Endothelial cell of umbilical vein (primary cell): ENCODE results near the gene CCDC81. TPM values are rescaled to one million over a fixed set of nuclear protein-coding genes. Genes with fewer than 3 reads are reported as not detected.

ENCODE experiments used
- BruUV-seq: library from RNA; stranded (reverse); fragments of 400-500 nt; replicated peaks from 2 replicates; lab custom pipeline; 2021; lab: Mats Ljungman, UMichigan
- CTCF ChIA-PET: fragments of 300-600, 350-600 bp; sonication (Branson Sonifier 250); formaldehyde crosslinking; loops from one replicate; lab custom pipeline; 2021; ENCODE audit warnings: antibody characterized with exemption, inconsistent platforms; lab: Charles Lee
- POLR2A ChIA-PET: fragments of 300-600, 350-600 bp; sonication (Branson Sonifier 250); formaldehyde crosslinking; loops from one replicate; lab custom pipeline; 2021; ENCODE audit warnings: antibody characterized with exemption, inconsistent platforms; lab: Charles Lee
- DNase-seq: peaks from one replicate; pipeline ENCODE4 v3.0.0-alpha.2; 2011; ENCODE audit warnings: low read depth, low spot score
- FAIRE-seq: peaks from 2 replicates; lab custom pipeline; 2011; peaks lifted over from hg19 to GRCh38; lab: Jason Lieb, UNC
- H2AFZ ChIP-seq: 2 replicates; pipeline ENCODE4 v1.6.0; 2012; ENCODE audit warnings: low read depth, low read length, control low read depth, inconsistent platforms
- H3K27ac ChIP-seq: 2 replicates; pipeline ENCODE4 v1.5.1; 2011; ENCODE audit warnings: low read depth, mild to moderate bottlenecking, control low read depth, low read length, moderate library complexity; ENCODE audit not compliant: insufficient read depth
- H3K27me3 ChIP-seq, 2 experiments: 2 replicates each; pipeline versions ENCODE4 v1.6.0 to v1.6.1; 2011; ENCODE audit warnings: low read length in 2 of 2, mixed read lengths in 1 of 2; ENCODE audit not compliant: control insufficient read depth in 2 of 2, insufficient read depth in 2 of 2
- H3K36me3 ChIP-seq, 2 experiments: 2 replicates in 1 of 2; 3 replicates in 1 of 2; pipeline ENCODE4 v1.5.1; 2011; ENCODE audit warnings: low read length in 2 of 2, mild to moderate bottlenecking in 1 of 2, moderate library complexity in 1 of 2; ENCODE audit not compliant: control insufficient read depth in 2 of 2, insufficient read depth in 2 of 2; ENCODE audit errors: extremely low read depth in 1 of 2
- H3K4me1 ChIP-seq: 3 replicates; pipeline ENCODE4 v1.5.1; 2011; ENCODE audit warnings: mild to moderate bottlenecking, low read length; ENCODE audit not compliant: control insufficient read depth, insufficient read depth; ENCODE audit errors: extremely low read depth
- H3K4me2 ChIP-seq: 2 replicates; pipeline ENCODE4 v1.6.1; 2011; ENCODE audit warnings: low read length, control low read depth, mixed read lengths; ENCODE audit not compliant: insufficient read depth
- H3K4me3 ChIP-seq, 3 experiments: fragments of 200-600 bp in 1 of 3; sonication (generic), shearing (Covaris generic) in 1 of 3; replicated peaks in 1 of 3; 2 replicates each; pipeline ENCODE4 v1.5.1; 2011 to 2016; ENCODE audit warnings: control low read depth in 3 of 3, low read length in 3 of 3, mild to moderate bottlenecking in 2 of 3, inconsistent platforms in 1 of 3, low read depth in 1 of 3, moderate library complexity in 1 of 3; ENCODE audit not compliant: insufficient read depth in 1 of 3
- H3K79me2 ChIP-seq: 2 replicates; pipeline ENCODE4 v1.6.0; 2012; ENCODE audit warnings: low read length, inconsistent platforms; ENCODE audit not compliant: control insufficient read depth, insufficient read depth
- H3K9ac ChIP-seq: replicated peaks from 2 replicates; pipeline ENCODE3; 2011; ENCODE audit warnings: low read length, control low read depth; ENCODE audit not compliant: insufficient read depth; ENCODE audit errors: extremely low read depth
- H3K9me1 ChIP-seq: replicated peaks from 3 replicates; pipeline ENCODE4 v1.6.0; 2011; ENCODE audit warnings: mild to moderate bottlenecking, low read length; ENCODE audit not compliant: control insufficient read depth, insufficient read depth; ENCODE audit errors: extremely low read depth
- H3K9me3 ChIP-seq: replicated peaks from 2 replicates; pipeline ENCODE4 v1.5.1; 2012; ENCODE audit warnings: low read length, inconsistent platforms; ENCODE audit not compliant: control insufficient read depth, insufficient read depth
- H4K20me1 ChIP-seq: replicated peaks from 2 replicates; pipeline ENCODE3; 2011; ENCODE audit warnings: mild to moderate bottlenecking, low read length; ENCODE audit not compliant: control insufficient read depth, insufficient read depth; ENCODE audit errors: extremely low read depth
- EZH2 ChIP-seq: IDR thresholded peaks from 2 replicates; pipeline ENCODE4 v1.6.1; 2012; ENCODE audit warnings: borderline replicate concordance, low read depth, mild to moderate bottlenecking, moderate library complexity, low read length, inconsistent platforms; ENCODE audit not compliant: severe bottlenecking
- FOS ChIP-seq: IDR thresholded peaks from 2 replicates; pipeline ENCODE4 v1.6.1; 2011; ENCODE audit warnings: mild to moderate bottlenecking, low read length, moderate library complexity, borderline replicate concordance; ENCODE audit not compliant: insufficient read depth
- GATA2 ChIP-seq: IDR thresholded peaks from 2 replicates; pipeline ENCODE4 v1.7.0; 2011; ENCODE audit warnings: low read depth, mild to moderate bottlenecking, moderate library complexity, mixed read lengths, low read length; ENCODE audit not compliant: insufficient read length, insufficient read depth
- JUN ChIP-seq: IDR thresholded peaks from 2 replicates; pipeline ENCODE4 v1.6.1; 2011; ENCODE audit warnings: borderline replicate concordance, low read depth; ENCODE audit not compliant: insufficient read length, insufficient read depth
- MYC ChIP-seq: IDR thresholded peaks from one replicate; pipeline ENCODE4 v1.6.1; 2011; ENCODE audit warnings: mild to moderate bottlenecking, low read depth, low read length
- POLR2A ChIP-seq: IDR thresholded peaks from 2 replicates; pipeline ENCODE4 v1.6.1; 2012; ENCODE audit warnings: low read depth, mild to moderate bottlenecking, control low read depth, low read length
- POLR2AphosphoS5 ChIP-seq: IDR thresholded peaks from 2 replicates; pipeline ENCODE4 v1.6.1; 2012; ENCODE audit warnings: low read depth, mild to moderate bottlenecking, control low read depth, low read length, moderate library complexity; ENCODE audit not compliant: insufficient read depth
- dilution Hi-C: fragments of 300-500 bp; cut with MboI; formaldehyde crosslinking; loops from one replicate; pipeline ENCODE4 v1.15.0; 2019; ENCODE audit warnings: low sequenced_read_pairs; ENCODE audit not compliant: extremely low pct_ligation_motif_present
- intact Hi-C: fragments of 100-400 bp; cut with micrococcal nuclease; formaldehyde crosslinking; loops from one replicate; pipeline ENCODE4 v1.10.0; 2022
- polyA plus RNA-seq, 4 experiments: library from polyadenylated mRNA; depleted of rRNA in 3 of 4; stranded (reverse) in 3 of 4; unstranded in 1 of 4; fragments of >200 nt; gene quantifications; 2 replicates each; pipeline versions ENCODE4 v1.2.1 to v1.2.3, GENCODE V29; 2011 to 2012; ENCODE audit warnings: missing spikeins in 1 of 4
- total RNA-seq: library from RNA; stranded (reverse); gene quantifications from 2 replicates; pipeline ENCODE4 v1.2.3, GENCODE V29; 2021
- TF ChIP-seq, protein P1 (sequence below), 2 donors: IDR thresholded peaks; 1 replicate in 1 of 2; 2 replicates in 1 of 2; pipeline ENCODE4 v1.5.1; 2011; ENCODE audit warnings: low read length in 2 of 2, mild to moderate bottlenecking in 2 of 2, moderate library complexity in 2 of 2, control low read depth in 1 of 2, inconsistent platforms in 1 of 2, low read depth in 1 of 2; ENCODE audit not compliant: insufficient read depth in 1 of 2; ENCODE audit errors: extremely low read depth in 1 of 2
- TF ChIP-seq, protein P2 (sequence below): IDR thresholded peaks from 2 replicates; pipeline ENCODE4 v1.6.1; 2011; ENCODE audit not compliant: insufficient read depth, insufficient read length

Gene CCDC81
- total and polyA plus RNA-seq, 2 donors (not counting 3 experiments of a cell fraction or from before 2014, with no cell fraction given) = 0.57 to 1.1 TPM

DNA sequence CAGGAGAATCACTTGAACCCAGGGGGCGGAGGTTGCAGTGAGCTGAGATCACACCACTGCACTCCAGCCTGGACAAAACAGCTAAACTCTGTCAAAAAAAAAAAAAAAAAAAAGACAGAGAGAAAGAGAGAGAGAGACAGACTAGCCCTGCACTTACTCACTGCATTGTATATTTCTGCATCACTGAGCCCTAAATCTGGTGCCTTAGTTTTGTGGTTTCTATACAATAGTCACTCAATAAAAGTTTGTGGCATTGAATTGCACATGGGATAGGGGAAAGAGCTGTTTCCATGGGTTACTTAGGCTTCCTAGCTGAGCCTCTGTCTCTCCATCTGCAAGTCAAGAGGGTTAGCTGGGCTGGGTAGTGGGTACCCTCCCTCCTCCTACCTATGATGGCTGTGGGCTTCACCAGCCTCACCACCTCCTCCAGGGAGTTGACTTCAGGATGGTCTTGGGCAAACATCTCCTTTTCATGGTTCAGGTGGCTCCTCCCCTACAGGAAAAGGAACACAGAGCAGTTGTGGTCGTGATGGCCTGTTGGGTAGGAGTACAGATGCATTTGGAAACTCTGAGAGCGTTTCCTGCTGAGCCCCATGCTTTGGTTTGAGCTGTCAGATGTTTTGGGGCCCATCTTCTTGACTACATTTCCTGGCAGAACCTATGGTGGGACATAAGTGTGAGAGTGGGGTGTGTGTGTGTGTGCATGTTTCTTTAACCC, 73.2 kb downstream of the CCDC81 start:
- ChIA-PET CTCF (interaction anchor here (0.9 to 1.9 kb wide), 5 partner anchors 9 to 160 kb away, joined by 3 to 17 read pairs (median 6); no protein-coding TSS in a partner anchor), POLR2A (no interaction called here)
- intact Hi-C loops = no loop called here

More for the DNA sequence above, 73.2 kb downstream of the CCDC81 start:
- Histone ChIP-seq H3K9me1 (no peaks in the 10 kb centered on the region), H3K36me3 (no peaks in the 10 kb centered on the region), H3K4me3 (no peak overlapping the region), H3K27ac (no peak overlapping the region), H4K20me1 (no peaks in the 10 kb centered on the region), H3K4me1 (no peaks in the 10 kb centered on the region), H3K79me2 (no peaks in the 10 kb centered on the region), H2AFZ (no peak overlapping the region), H3K27me3 (no peaks in the 10 kb centered on the region), H3K4me2 (no peak overlapping the region), H3K9me3 (no peaks in the 10 kb centered on the region), H3K9ac (no peak overlapping the region)
- DNase-seq = no peak
- no TSS peak for BruUV-seq
- dilution Hi-C loops = no loop called here
- no peak for FAIRE-seq
- TF ChIP-seq, protein P1, sequence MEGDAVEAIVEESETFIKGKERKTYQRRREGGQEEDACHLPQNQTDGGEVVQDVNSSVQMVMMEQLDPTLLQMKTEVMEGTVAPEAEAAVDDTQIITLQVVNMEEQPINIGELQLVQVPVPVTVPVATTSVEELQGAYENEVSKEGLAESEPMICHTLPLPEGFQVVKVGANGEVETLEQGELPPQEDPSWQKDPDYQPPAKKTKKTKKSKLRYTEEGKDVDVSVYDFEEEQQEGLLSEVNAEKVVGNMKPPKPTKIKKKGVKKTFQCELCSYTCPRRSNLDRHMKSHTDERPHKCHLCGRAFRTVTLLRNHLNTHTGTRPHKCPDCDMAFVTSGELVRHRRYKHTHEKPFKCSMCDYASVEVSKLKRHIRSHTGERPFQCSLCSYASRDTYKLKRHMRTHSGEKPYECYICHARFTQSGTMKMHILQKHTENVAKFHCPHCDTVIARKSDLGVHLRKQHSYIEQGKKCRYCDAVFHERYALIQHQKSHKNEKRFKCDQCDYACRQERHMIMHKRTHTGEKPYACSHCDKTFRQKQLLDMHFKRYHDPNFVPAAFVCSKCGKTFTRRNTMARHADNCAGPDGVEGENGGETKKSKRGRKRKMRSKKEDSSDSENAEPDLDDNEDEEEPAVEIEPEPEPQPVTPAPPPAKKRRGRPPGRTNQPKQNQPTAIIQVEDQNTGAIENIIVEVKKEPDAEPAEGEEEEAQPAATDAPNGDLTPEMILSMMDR (IDR thresholded peaks at IDR 0.05; ENCODE audit: extremely low read depth in 1 of 2, insufficient read depth in 1 of 2, low read depth in 1 of 2, low read length in 2 of 2) = no peak
- TF ChIP-seq GATA2 (no peak), FOS (no peak), JUN (no peak), MYC (no peak), POLR2AphosphoS5 (no peak), EZH2 (no peak), POLR2A (no peak)
- TF ChIP-seq, protein P2, sequence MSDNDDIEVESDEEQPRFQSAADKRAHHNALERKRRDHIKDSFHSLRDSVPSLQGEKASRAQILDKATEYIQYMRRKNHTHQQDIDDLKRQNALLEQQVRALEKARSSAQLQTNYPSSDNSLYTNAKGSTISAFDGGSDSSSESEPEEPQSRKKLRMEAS = no peak
